HepG2 (cell line): Measurements from ENCODE around the gene TPP2. TPM values are rescaled to one million over a fixed set of nuclear protein-coding genes. Genes with fewer than 3 reads are reported as not detected.
A peak's percentile ranks its signal among the peaks of the same experiment; 100 is the strongest.

Source experiments
- ATAC-seq: fragments of 200-7000 bp; cut with Tn5 transposase; 3 replicates; pipeline ENCODE4 v1.9.1; 2020; ENCODE audit warnings: mild to moderate bottlenecking, moderate library complexity
- BruUV-seq: library from RNA; stranded (reverse); fragments of 400-500 nt; replicated peaks from 2 replicates; lab custom pipeline; 2021; lab: Mats Ljungman, UMichigan
- CTCF ChIA-PET: fragments of 300-600 bp; formaldehyde crosslinking; extraction: SDS; loops from one replicate; lab custom pipeline; 2021; ENCODE audit warnings: low total read pairs, inconsistent platforms, low intra/inter-chr PET ratio; lab: Yijun Ruan, JAX
- POLR2A ChIA-PET: fragments of 350-600 bp; sonication (Branson Sonifier 250); formaldehyde crosslinking; loops from one replicate; lab custom pipeline; 2020; ENCODE audit warnings: antibody characterized with exemption, inconsistent platforms; lab: Yijun Ruan, JAX
- DNase-seq: peaks from one replicate; pipeline ENCODE4 v3.0.0-alpha.2; 2015; ENCODE audit warnings: low spot score
- FAIRE-seq: peaks from 3 replicates; lab custom pipeline; 2011; peaks lifted over from hg19 to GRCh38; lab: Jason Lieb, UNC
- H2AFZ ChIP-seq: one replicate; pipeline ENCODE4 v1.6.1; 2011; ENCODE audit warnings: low read length, inconsistent platforms
- H3K27ac ChIP-seq: fragments of 300-600 bp; 3 replicates; pipeline ENCODE4 v1.8.0; 2011; ENCODE audit warnings: mixed run types, mild to moderate bottlenecking, mixed read lengths, low read length, inconsistent platforms; ENCODE audit not compliant: insufficient read depth; ENCODE audit errors: extremely low read length
- H3K27me3 ChIP-seq, 2 experiments: fragments of 200-600 bp in 1 of 2; 2 replicates in 1 of 2; 3 replicates in 1 of 2; pipeline versions ENCODE4 v1.6.0 to v1.8.0; 2011; ENCODE audit warnings: low read length in 2 of 2, mild to moderate bottlenecking in 2 of 2, moderate library complexity in 2 of 2, inconsistent platforms in 1 of 2; ENCODE audit not compliant: insufficient read depth in 2 of 2, control insufficient read depth in 1 of 2
- H3K36me3 ChIP-seq, 2 experiments: fragments of 200-600 bp in 1 of 2; replicated peaks in 1 of 2; 2 replicates in 1 of 2; 3 replicates in 1 of 2; pipeline versions ENCODE4 v1.5.1 to v1.8.0; 2011; ENCODE audit warnings: low read length in 2 of 2, inconsistent platforms in 1 of 2; ENCODE audit not compliant: insufficient read depth in 2 of 2, control insufficient read depth in 1 of 2
- H3K4me1 ChIP-seq: 2 replicates; pipeline ENCODE4 v1.5.1; 2012; ENCODE audit warnings: low read length, inconsistent platforms; ENCODE audit not compliant: insufficient read depth
- H3K4me2 ChIP-seq: 2 replicates; pipeline ENCODE4 v1.6.0; 2011; ENCODE audit warnings: low read depth, low read length, inconsistent platforms
- H3K4me3 ChIP-seq, 3 experiments: fragments of 200-600 bp in 1 of 3; sonication (generic), shearing (Covaris generic) in 1 of 3; replicated peaks in 1 of 3; 2 replicates each; pipeline ENCODE4 v1.5.1; 2011 to 2016; ENCODE audit warnings: low read length in 3 of 3, inconsistent platforms in 2 of 3, low read depth in 2 of 3, mild to moderate bottlenecking in 2 of 3, control low read depth in 1 of 3, mixed read lengths in 1 of 3; ENCODE audit not compliant: insufficient read depth in 1 of 3
- H3K79me2 ChIP-seq: one replicate; pipeline ENCODE4 v1.6.1; 2011; ENCODE audit warnings: low read length, inconsistent platforms; ENCODE audit not compliant: insufficient read depth
- H3K9ac ChIP-seq: 2 replicates; pipeline ENCODE4 v1.6.0; 2011; ENCODE audit warnings: mild to moderate bottlenecking, low read depth, low read length, inconsistent platforms; ENCODE audit not compliant: insufficient read depth
- H3K9me3 ChIP-seq: 2 replicates; pipeline ENCODE4 v1.5.1; 2012; ENCODE audit warnings: mild to moderate bottlenecking, low read length
- H4K20me1 ChIP-seq: 2 replicates; pipeline ENCODE4 v1.6.0; 2011; ENCODE audit warnings: inconsistent platforms, mild to moderate bottlenecking, low read length, moderate library complexity; ENCODE audit not compliant: insufficient read depth
- BCL3 ChIP-seq: sonication (generic); formaldehyde crosslinking; IDR thresholded peaks from 2 replicates; pipeline ENCODE4 v1.5.1; 2020; ENCODE audit warnings: mild to moderate bottlenecking, missing genetic modification reagents, moderate library complexity
- E2F5 ChIP-seq: sonication (generic); formaldehyde crosslinking; conservative IDR thresholded peaks from 2 replicates; pipeline ENCODE4 v1.4.0; 2020; ENCODE audit warnings: missing genetic modification reagents
- PRDM15 ChIP-seq: sonication (generic); formaldehyde crosslinking; IDR thresholded peaks from 2 replicates; pipeline ENCODE4 v1.4.0; 2020; ENCODE audit warnings: missing genetic modification reagents
- SIN3A ChIP-seq: IDR thresholded peaks from 2 replicates; pipeline ENCODE4 v1.6.1; 2011; ENCODE audit warnings: low read depth, mild to moderate bottlenecking, control low read depth, low read length, borderline replicate concordance
- USF2 ChIP-seq, 2 experiments: sonication (generic) in 1 of 2; formaldehyde crosslinking in 1 of 2; IDR thresholded peaks; 2 replicates each; pipeline versions ENCODE4 v1.5.1 to v1.6.1; 2011 to 2020; ENCODE audit warnings: borderline replicate concordance in 1 of 2, low read depth in 1 of 2, low read length in 1 of 2, mild to moderate bottlenecking in 1 of 2, missing genetic modification reagents in 1 of 2, moderate library complexity in 1 of 2
- ZNF580 ChIP-seq: IDR thresholded peaks from 2 replicates; pipeline ENCODE4 v1.6.1; 2016; ENCODE audit warnings: low read depth, borderline replicate concordance
- ZNF7 ChIP-seq: IDR thresholded peaks from 2 replicates; pipeline ENCODE4 v1.6.1; 2016; ENCODE audit warnings: missing biosample characterization, missing genetic modification reagents
- WGBS: methylation state at CpG from one replicate; pipeline ENCODE4 v1.1.6; 2017; ENCODE audit warnings: low lambda C conversion rate; 5-methylcytosine and 5-hydroxymethylcytosine counted together
- in situ Hi-C: cut with HindIII; loops from 2 replicates; pipeline ENCODE4 v1.10.0; 2017; ENCODE audit warnings: low pct_unique_long_range_greater_than_20kb; ENCODE audit not compliant: extremely low pct_ligation_motif_present
- intact Hi-C: fragments of 100-400 bp; cut with micrococcal nuclease; formaldehyde crosslinking; loops from one replicate; pipeline ENCODE4 v1.10.0; 2022; ENCODE audit not compliant: unreplicated experiment
- polyA plus RNA-seq, 8 experiments: library from polyadenylated mRNA; depleted of rRNA in 3 of 8; stranded (reverse) in 7 of 8; unstranded in 1 of 8; fragments of >200 nt; fragmentation: Illumina TruSeq in 4 of 8; extraction: Trizol in 4 of 8; gene quantifications; 2 replicates each; pipeline versions ENCODE4 v1.2.1 to v1.2.3, GENCODE V29; 2011 to 2016; ENCODE audit warnings: low read depth in 4 of 8, missing spikeins in 1 of 8, mixed read lengths in 1 of 8; ENCODE audit not compliant: insufficient read depth in 1 of 8
- total RNA-seq, 5 experiments: library from RNA; depleted of rRNA; stranded (reverse); fragments of >200 nt; fragmentation: Illumina TruSeq; extraction: Trizol; gene quantifications; 2 replicates each; pipeline ENCODE4 v1.2.3, GENCODE V29; 2016; ENCODE audit warnings: low read depth in 1 of 5
- TF ChIP-seq, protein P1 (sequence below): IDR thresholded peaks from 2 replicates; pipeline ENCODE4 v1.6.1; 2016; ENCODE audit warnings: missing compliant biosample characterization, missing genetic modification reagents, borderline replicate concordance

TPP2 gene
- total and polyA plus RNA-seq, 2 of the 13 experiments (the other 11 are each of a cell fraction or from before 2014, with no cell fraction given): 16.4 to 52.1 TPM

DNA sequence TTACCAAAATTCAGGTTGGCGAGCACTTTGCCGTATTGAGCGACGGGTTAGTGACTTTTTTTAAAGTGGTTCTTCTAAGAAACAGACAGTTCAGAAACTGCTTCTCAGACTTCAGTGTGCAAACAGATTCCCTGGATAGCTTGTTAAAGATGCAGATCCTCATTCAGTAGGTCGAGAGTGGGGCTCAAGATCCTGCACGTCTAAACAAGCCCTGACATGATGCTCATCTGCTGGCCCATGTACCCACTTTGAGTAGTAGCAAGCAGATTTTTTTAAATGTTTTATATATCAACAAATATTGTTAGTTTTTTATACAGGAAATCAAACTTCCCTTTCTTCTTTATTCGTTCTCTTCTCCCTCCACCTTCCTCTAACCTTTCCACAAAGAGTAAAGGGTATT, 90.7 kb downstream of the TPP2 start (continued):
- no peak for TF ChIP-seq PRDM15 (CRISPR knock-in tag)
- TF ChIP-seq, all 625 proteins: peak for 0

DNA sequence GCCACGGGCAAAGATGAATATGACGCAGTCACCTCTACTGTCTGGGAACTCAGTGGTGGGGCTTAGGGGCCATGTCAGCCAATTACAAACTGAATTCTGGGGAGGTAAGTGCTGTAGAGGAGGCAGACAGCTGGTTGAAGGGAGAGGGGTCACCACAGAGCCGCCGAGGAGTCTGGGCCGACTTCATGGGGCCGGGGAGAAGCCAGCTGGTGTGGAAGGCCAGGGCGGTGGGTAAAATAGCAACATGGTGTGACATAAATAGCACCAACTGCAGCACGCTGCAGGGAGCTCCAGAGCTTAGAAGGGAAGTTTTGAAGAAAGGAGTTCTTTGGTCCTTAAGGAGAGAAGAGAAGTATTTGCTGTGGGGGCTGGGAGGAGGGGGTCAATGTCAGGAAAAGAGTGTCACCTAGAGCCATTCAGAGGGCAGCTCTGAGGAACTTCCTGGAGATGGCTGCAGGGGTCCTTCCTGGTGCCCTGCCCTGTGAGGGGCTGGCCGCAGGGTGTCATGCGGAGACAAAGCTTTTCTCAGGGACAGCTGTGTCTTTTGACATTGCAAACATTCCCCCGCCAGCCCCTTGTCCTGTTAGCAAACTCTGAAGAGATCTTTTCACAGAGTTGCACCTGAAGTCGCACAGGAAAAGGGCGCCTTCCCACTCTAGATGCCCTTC, 91.7 kb downstream of the TPP2 start:
- intact Hi-C loops (no loop called here), in situ Hi-C loops (no loop called here)
- DNase-seq (no peak), ATAC-seq (peak; percentile 18; the same call in 1 of the 3 replicates), FAIRE-seq (no peak)
- 65% methylated on average over 10 of the region's 13 CpGs for WGBS
- TF ChIP-seq USF2 (IDR thresholded peaks at IDR 0.05; ENCODE audit: low read depth, low read length): no peak
- TF ChIP-seq USF2 (CRISPR knock-in tag; IDR thresholded peaks at IDR 0.05; ENCODE audit: borderline replicate concordance): no peak
- TF ChIP-seq E2F5: no peak
- TF ChIP-seq SIN3A: no peak
- TF ChIP-seq ZNF7 (CRISPR knock-in tag): no peak
- TF ChIP-seq, protein P1, sequence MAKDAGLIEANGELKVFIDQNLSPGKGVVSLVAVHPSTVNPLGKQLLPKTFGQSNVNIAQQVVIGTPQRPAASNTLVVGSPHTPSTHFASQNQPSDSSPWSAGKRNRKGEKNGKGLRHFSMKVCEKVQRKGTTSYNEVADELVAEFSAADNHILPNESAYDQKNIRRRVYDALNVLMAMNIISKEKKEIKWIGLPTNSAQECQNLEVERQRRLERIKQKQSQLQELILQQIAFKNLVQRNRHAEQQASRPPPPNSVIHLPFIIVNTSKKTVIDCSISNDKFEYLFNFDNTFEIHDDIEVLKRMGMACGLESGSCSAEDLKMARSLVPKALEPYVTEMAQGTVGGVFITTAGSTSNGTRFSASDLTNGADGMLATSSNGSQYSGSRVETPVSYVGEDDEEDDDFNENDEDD (CRISPR knock-in tag): no peak
- no peak for TF ChIP-seq BCL3 (CRISPR knock-in tag)
- TF ChIP-seq ZNF580: no peak
- H3K4me3 ChIP-seq: no peak overlapping the region
- no peak overlapping the region for H3K4me2 ChIP-seq
- no peak overlapping the region for H2AFZ ChIP-seq
- no peaks in the 10 kb centered on the region for H4K20me1 ChIP-seq
- H3K36me3 ChIP-seq: no peaks in the 10 kb centered on the region
- H3K79me2 ChIP-seq: no peaks in the 10 kb centered on the region
- no TSS peak for BruUV-seq
- H3K9me3 ChIP-seq: no peaks in the 10 kb centered on the region
- H3K4me1 ChIP-seq: peaks cover 11% of the 10 kb centered on the region
- ChIA-PET POLR2A (no interaction called here), CTCF (no interaction called here)
- peaks cover 0 to 20% of the 10 kb centered on the region in 2 experiments; a peak in 4 of 5 replicates for H3K27me3 ChIP-seq
- H3K9ac ChIP-seq: no peak overlapping the region
- no peak overlapping the region for H3K27ac ChIP-seq
